ENCODE data around the gene CCNI2. TPM values are rescaled to one million over a fixed set of nuclear protein-coding genes. Genes with fewer than 3 reads are reported as not detected.

Gene CCNI2
- total RNA-seq, 1 experiment from 2014 or later, result 1.4 TPM

DNA sequence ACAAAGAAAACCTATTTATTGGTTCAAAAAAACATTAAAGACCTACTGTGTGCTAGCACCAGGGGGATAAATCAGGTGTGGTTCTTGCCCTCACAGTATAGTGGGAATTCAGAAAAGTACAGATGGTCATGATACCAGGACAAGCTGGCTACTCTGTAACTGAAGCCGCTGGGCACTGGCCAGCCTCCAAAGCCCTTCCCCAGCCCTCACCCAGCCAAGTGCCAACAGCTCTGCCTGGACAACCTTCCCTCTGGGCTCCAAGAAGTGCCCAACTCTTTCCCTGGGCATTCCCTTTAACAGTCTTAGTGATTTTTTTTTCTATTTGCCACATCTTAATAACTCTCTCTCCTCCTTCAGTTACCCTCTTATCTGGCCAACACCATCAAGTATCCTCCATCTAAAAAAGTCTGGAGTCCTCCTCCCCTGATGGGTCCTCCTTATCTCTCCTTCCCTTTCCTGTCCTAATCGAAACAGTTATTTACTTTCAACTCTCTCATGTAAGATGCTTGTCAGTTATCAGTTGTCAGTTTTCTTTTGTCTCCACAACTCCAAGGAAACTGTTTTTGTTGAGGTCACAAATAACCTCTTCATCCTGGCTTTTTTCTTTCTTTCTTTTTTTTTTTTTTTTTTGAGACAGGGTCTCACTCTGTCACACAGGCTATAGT is 43.1 kb downstream of the CCNI2 start:
- intact Hi-C loops (cut with micrococcal nuclease), result no loop called here
- Histone ChIP-seq H2AFZ (ENCODE audit: low read depth, low read length, poor library complexity, severe bottlenecking) (no peak overlapping the region), H3K27me3 (ENCODE audit: insufficient read depth, low read length) (no peaks in the 10 kb centered on the region), H3K36me3 (ENCODE audit: control insufficient read depth in 1 of 2, insufficient read depth in 2 of 2, low read length in 2 of 2) (no peaks in the 10 kb centered on the region), H3K79me2 (ENCODE audit: insufficient read depth, low read length) (no peaks in the 10 kb centered on the region), H4K20me1 (ENCODE audit: insufficient read depth) (no peaks in the 10 kb centered on the region), H3K4me1 (ENCODE audit: control insufficient read depth in 1 of 2, insufficient read depth in 2 of 2, low read length in 2 of 2) (no peaks in the 10 kb centered on the region), H3K4me2 (ENCODE audit: low read length) (no peak overlapping the region), H3K9me2 (ENCODE audit: insufficient read depth) (no peaks in the 10 kb centered on the region), H3K9me3 (ENCODE audit: control insufficient read depth in 1 of 2, insufficient read depth in 1 of 2, low read depth in 1 of 2, low read length in 2 of 2) (no peaks in the 10 kb centered on the region), H3K9ac (ENCODE audit: low read length) (no peak overlapping the region), H3K4me3 (replicated peaks in 1 of 2; ENCODE audit: low read depth in 1 of 2, low read length in 2 of 2) (no peak overlapping the region), H3K27ac (ENCODE audit: low read depth, low read length) (no peak overlapping the region)
- BruUV-seq (replicated peaks), result no TSS peak
- TF ChIP-seq ZFX (IDR thresholded peaks at IDR 0.05) (no peak), JUND (IDR thresholded peaks at IDR 0.05) (no peak), EGR1 (IDR thresholded peaks at IDR 0.05; ENCODE audit: low read depth) (no peak)
- TF ChIP-seq, protein P1, sequence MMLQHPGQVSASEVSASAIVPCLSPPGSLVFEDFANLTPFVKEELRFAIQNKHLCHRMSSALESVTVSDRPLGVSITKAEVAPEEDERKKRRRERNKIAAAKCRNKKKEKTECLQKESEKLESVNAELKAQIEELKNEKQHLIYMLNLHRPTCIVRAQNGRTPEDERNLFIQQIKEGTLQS (IDR thresholded peaks at IDR 0.05), result no peak
- TF ChIP-seq, protein P2, sequence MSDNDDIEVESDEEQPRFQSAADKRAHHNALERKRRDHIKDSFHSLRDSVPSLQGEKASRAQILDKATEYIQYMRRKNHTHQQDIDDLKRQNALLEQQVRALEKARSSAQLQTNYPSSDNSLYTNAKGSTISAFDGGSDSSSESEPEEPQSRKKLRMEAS (IDR thresholded peaks at IDR 0.05), result no peak
- ChIA-PET CTCF (no interaction called here), RAD21 (ENCODE audit: low non-redundant PET in 1 of 2, low total read pairs in 2 of 2, uncharacterized antibody in 2 of 2, unreplicated experiment in 2 of 2) (no interaction called here), POLR2A (interaction anchor here (0.6 kb wide), 1 partner anchor 1632 kb away, joined by 4 read pairs; no protein-coding TSS in a partner anchor)
- DNase-seq (ENCODE audit: low read depth, low spot score) (no peak), ATAC-seq (no peak)

DNA sequence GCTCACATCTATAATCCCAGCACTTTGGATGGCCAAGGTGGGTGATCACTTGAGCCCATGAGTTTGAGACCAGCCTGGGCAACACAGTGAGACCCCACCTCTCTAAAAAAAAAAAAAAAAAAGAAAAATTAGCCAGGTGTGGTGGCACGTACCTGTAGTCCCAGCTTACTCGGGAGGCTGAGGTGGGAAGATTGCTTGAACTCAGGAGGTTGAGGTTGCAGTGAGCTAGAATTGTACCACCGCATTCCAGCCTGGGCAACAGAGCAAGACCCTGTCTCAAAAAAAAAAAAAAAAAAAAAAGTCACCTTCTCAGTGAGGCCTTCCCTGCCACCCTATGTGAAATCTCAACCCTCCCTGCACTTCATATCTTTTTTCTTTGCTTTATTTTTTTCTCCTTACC is 43.8 kb downstream of the CCNI2 start:
- no peak for DNase-seq (ENCODE audit: low read depth, low spot score)
- ChIA-PET POLR2A (interaction anchor here (0.6 kb wide), 1 partner anchor 252 kb away, joined by 3 read pairs; no protein-coding TSS in a partner anchor), RAD21 (ENCODE audit: low non-redundant PET in 1 of 2, low total read pairs in 2 of 2, uncharacterized antibody in 2 of 2, unreplicated experiment in 2 of 2) (interaction anchor here in 1 of 2 experiments (0.7 kb wide), 1 partner anchor 130 kb away, joined by 3 read pairs; no protein-coding TSS in a partner anchor), CTCF (no interaction called here)
- Histone ChIP-seq H3K4me3 (replicated peaks in 1 of 2; ENCODE audit: low read depth in 1 of 2, low read length in 2 of 2) (no peak overlapping the region), H3K4me2 (ENCODE audit: low read length) (no peak overlapping the region), H3K9ac (ENCODE audit: low read length) (no peak overlapping the region), H3K27me3 (ENCODE audit: insufficient read depth, low read length) (no peaks in the 10 kb centered on the region), H4K20me1 (ENCODE audit: insufficient read depth) (no peaks in the 10 kb centered on the region), H3K36me3 (ENCODE audit: control insufficient read depth in 1 of 2, insufficient read depth in 2 of 2, low read length in 2 of 2) (no peaks in the 10 kb centered on the region), H3K27ac (ENCODE audit: low read depth, low read length) (no peak overlapping the region), H3K9me2 (ENCODE audit: insufficient read depth) (no peaks in the 10 kb centered on the region), H2AFZ (ENCODE audit: low read depth, low read length, poor library complexity, severe bottlenecking) (no peak overlapping the region), H3K79me2 (ENCODE audit: insufficient read depth, low read length) (no peaks in the 10 kb centered on the region), H3K9me3 (ENCODE audit: control insufficient read depth in 1 of 2, insufficient read depth in 1 of 2, low read depth in 1 of 2, low read length in 2 of 2) (no peaks in the 10 kb centered on the region), H3K4me1 (ENCODE audit: control insufficient read depth in 1 of 2, insufficient read depth in 2 of 2, low read length in 2 of 2) (no peaks in the 10 kb centered on the region)
- no peak for ATAC-seq
- intact Hi-C loops (cut with micrococcal nuclease), result no loop called here
- no TSS peak for BruUV-seq (replicated peaks)
- no peak for TF ChIP-seq SIN3A (IDR thresholded peaks at IDR 0.05; ENCODE audit: low read depth)
- no peak for TF ChIP-seq POLR2A (IDR thresholded peaks at IDR 0.05; ENCODE audit: borderline replicate concordance, extremely low read depth, insufficient read depth, insufficient read length)
- no peak for TF ChIP-seq ELF1 (IDR thresholded peaks at IDR 0.05; ENCODE audit: borderline replicate concordance, low read depth)
- TF ChIP-seq, protein P3, sequence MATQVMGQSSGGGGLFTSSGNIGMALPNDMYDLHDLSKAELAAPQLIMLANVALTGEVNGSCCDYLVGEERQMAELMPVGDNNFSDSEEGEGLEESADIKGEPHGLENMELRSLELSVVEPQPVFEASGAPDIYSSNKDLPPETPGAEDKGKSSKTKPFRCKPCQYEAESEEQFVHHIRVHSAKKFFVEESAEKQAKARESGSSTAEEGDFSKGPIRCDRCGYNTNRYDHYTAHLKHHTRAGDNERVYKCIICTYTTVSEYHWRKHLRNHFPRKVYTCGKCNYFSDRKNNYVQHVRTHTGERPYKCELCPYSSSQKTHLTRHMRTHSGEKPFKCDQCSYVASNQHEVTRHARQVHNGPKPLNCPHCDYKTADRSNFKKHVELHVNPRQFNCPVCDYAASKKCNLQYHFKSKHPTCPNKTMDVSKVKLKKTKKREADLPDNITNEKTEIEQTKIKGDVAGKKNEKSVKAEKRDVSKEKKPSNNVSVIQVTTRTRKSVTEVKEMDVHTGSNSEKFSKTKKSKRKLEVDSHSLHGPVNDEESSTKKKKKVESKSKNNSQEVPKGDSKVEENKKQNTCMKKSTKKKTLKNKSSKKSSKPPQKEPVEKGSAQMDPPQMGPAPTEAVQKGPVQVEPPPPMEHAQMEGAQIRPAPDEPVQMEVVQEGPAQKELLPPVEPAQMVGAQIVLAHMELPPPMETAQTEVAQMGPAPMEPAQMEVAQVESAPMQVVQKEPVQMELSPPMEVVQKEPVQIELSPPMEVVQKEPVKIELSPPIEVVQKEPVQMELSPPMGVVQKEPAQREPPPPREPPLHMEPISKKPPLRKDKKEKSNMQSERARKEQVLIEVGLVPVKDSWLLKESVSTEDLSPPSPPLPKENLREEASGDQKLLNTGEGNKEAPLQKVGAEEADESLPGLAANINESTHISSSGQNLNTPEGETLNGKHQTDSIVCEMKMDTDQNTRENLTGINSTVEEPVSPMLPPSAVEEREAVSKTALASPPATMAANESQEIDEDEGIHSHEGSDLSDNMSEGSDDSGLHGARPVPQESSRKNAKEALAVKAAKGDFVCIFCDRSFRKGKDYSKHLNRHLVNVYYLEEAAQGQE (IDR thresholded peaks at IDR 0.05; ENCODE audit: low read depth), result no peak
- no peak for TF ChIP-seq POLR2AphosphoS5 (IDR thresholded peaks at IDR 0.05; ENCODE audit: low read depth, low read length)
- no peak for TF ChIP-seq ZFX (IDR thresholded peaks at IDR 0.05)
- TF ChIP-seq YY1 (IDR thresholded peaks at IDR 0.05; ENCODE audit: extremely low read depth, insufficient replicate concordance, low read depth, low read length), result no peak
- TF ChIP-seq EZH2phosphoT487 (IDR thresholded peaks at IDR 0.05; ENCODE audit: borderline replicate concordance), result no peak
- TF ChIP-seq SP1 (IDR thresholded peaks at IDR 0.05; ENCODE audit: low read depth), result no peak
- TF ChIP-seq, protein P2 (IDR thresholded peaks at IDR 0.05), result no peak
- TF ChIP-seq SRF (IDR thresholded peaks at IDR 0.05; ENCODE audit: low read depth), result no peak
- TF ChIP-seq, protein P1 (IDR thresholded peaks at IDR 0.05), result no peak
- no peak for TF ChIP-seq ZNF274 (IDR thresholded peaks at IDR 0.05; ENCODE audit: low read depth, low read length)
